NCI-H226 (cell line): ENCODE data around the gene DCST2.

Experiments
- DNase-seq: peaks from one replicate; pipeline ENCODE4 v3.0.0-alpha.2; 2015

The DCST2 gene

DNA sequence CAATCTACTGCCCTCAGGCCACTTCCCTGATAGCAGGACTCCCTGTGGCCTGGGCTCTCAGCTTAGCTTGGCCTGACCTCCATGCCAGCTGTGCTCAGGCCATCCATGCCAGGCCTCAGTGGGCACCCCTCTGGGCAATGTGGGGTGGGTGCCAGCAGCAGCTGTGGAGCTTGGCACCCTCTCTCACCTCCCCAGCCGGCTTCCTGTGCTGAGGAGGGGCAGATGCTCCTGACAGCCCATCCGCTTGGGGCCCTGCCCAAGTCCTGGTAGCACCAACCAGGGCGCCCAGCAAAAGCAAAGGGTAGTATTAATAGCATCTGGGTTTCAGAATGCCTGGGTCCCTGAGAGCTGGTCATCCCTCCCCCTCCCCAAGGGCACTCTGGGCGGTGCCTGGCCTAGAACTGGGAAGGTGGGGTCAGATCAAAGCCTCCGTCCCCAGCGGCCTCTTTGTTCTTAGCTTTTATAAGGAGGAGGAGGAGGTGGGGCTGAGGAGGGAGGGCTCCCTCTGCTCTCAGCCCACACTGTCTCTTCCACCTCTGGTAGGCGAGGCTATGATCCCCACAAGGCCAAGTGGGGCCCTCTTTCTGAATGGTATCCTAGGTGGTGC, 36.1 kb upstream of the DCST2 start:
- DNase-seq, result no peak

DNA sequence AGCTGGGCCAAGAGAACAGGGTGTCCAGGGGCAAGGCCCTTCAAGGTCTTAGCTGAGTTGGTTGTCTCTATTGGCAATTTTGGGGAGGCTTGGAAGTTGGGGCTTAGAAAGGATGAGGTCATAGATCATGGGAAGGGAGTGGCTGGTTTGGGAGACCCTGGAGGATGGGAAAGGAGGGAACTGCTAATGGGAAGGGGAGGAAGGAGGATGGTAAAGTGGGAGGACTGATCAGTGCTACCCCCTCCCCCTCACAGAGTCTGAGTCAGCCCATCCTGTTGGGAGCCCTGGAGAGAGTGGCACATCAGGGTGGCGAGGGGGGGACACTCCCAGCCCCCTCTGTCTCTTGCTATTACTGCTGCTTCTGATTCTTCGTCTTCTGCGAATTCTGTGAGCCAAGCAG, 35.0 kb upstream of the DCST2 start:
- no peak for DNase-seq

DNA sequence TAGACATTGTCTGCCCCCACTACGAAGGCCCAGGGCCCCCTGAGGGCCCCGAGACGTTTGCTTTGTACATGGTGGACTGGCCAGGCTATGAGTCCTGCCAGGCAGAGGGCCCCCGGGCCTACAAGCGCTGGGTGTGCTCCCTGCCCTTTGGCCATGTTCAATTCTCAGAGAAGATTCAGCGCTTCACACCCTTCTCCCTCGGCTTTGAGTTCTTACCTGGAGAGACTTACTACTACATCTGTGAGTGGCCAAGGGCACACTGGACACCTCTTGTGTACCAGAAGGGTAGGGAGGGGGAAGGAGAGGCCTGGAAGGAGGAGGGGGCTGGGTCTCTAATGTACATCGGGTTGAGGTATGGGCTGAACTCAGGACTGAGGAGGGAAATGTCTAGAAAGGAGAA, 33.2 kb upstream of the DCST2 start:
- no peak for DNase-seq

DNA sequence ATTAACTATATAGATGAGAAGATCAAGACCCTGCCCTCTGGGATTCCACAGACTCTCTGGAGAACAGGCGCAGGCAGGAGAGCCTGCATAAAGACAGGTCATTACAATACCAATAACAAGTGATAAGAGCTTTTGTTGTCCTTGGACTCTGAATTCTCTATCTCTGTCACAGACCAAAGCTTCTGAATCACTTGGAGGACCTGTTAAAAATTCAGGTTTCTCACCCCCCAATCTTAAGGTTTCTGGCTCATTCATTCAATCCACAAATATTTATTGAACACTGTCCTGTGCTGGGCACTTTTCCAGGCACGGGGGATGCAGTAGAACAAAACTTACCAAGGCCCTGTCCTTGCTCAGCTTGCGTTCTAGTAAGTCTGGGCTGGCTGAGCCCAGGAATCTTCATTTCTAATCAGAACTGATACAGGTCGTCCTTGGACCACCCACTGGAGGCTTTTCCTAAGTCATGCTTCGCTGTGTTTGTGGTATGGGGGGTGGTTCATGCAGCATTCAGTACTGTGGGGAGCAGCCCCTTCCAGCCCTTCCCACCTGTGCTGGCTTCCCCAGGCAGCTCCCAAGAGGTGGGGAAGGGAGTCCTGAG, 31.4 kb upstream of the DCST2 start:
- DNase-seq, result no peak

DNA sequence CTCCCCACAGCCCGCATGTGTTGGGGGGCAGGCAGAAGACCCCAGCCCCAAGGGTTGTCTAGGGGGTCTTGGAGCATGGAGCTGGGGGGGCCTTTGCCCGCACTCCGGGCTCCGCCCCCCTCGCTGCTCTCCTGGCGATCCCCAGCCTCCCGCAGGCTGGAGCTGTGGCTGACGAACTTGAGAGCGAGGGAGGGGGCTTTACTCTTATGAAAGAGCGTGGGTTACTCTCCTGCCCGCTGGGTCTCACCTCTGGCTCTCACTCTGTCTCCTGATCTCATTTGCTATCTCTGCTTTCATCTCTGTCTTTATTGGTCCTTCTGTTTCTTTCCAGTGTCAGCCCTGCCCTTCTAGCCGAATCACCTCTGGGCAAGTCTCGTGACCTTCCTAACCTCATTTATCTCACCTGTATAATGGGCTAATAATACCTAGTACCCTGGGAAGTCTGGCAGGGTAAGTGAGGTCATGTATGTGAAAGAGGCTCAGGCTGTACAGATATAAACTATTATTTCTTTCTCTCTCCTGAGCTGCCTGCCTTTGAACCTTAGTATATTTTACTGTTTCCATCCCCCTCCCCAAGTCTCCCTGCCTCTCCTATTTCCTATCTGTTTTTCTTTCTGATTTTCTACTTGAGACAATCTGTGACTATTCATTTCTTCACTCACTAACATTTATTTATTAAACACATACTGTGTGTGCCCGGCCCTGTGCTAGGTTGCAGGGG, 30.7 kb upstream of the DCST2 start:
- no peak for DNase-seq

DNA sequence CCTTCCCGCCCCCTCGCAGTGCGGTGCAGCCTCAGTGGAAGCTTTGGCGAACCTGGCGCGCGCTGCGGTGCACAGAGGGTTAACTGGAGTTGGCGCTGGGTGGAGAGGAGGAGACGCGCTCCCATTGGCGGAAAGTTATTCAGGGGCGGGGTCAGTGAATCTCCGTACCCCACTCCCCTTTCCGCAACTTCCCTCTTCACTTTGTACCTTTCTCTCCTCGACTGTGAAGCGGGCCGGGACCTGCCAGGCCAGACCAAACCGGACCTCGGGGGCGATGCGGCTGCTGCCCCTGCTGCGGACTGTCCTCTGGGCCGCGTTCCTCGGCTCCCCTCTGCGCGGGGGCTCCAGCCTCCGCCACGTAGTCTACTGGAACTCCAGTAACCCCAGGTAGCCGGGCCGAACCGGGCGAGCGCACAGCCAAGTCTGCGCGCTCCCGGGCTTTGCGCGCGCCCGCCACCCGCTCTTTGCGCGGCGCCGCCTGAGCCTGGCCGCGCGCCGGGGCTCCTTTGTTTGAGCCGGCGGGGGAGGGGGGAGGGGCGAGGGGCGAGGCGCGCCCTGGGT, 30.0 kb upstream of the DCST2 start, which contains the start of gene EFNA4:
Gene EFNA4 (plus strand): TSS at position 191 of the 561 bp plus-strand sequence. CDS start 84 bp downstream, at position 275.
- DNase-seq, result peak; percentile 84

DNA sequence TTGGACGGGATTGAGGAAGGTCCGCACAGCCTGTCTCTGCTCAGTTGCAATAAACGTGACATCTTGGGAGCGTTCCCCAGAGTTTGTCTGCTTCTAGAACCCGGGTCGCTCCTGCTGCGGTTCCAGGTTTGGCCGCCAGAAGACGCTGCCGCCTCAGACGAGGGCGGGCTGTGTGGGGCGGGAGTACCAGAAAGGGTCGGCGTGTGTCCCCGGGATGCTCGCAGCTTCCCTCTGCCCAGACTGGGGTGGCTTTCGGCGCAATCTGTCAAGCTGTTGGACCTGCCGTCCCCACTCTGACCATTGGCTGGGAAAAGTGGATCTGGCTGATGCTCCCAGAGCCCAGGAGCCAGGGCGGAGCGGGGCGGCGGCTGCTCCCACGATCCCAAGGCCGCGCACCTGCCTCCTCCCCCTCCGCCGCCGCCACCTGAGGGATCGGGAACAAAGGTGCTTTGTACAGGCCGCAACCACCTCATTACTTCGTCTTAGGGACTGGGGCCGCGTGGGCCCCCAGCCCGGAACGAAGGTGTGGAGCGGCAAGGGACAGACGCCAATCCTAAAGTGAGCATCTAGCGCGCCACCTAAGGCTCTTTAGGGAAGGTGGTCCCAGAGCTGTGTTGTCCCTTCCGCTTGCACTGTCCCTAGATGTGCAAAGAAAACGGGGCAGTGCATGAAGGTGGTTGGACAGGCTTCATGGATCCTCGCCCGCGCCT, 29.3 kb upstream of the DCST2 start:
- DNase-seq, result no peak

DNA sequence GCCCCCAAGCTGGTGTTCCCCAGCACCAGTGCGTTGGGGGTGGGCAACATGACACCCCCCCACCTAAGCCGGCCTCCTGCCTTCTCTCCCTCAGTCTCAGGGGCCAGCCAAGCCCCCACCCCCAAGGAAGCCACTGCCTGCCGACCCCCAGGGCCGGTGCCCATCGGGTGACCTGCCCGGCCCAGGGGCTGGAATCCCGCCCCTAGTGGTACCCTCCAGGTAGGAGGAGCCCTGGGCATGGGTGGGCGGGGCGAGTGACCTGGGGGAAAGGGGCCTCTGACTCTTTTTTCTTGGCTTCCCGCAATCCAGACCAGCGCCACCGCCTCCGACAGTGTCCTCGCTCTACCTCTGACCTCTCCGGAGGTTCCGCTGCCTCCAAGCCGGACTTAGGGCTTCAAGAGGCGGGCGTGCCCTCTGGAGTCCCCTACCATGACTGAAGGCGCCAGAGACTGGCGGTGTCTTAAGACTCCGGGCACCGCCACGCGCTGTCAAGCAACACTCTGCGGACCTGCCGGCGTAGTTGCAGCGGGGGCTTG, 28.6 kb upstream of the DCST2 start:
- no peak for DNase-seq

DNA sequence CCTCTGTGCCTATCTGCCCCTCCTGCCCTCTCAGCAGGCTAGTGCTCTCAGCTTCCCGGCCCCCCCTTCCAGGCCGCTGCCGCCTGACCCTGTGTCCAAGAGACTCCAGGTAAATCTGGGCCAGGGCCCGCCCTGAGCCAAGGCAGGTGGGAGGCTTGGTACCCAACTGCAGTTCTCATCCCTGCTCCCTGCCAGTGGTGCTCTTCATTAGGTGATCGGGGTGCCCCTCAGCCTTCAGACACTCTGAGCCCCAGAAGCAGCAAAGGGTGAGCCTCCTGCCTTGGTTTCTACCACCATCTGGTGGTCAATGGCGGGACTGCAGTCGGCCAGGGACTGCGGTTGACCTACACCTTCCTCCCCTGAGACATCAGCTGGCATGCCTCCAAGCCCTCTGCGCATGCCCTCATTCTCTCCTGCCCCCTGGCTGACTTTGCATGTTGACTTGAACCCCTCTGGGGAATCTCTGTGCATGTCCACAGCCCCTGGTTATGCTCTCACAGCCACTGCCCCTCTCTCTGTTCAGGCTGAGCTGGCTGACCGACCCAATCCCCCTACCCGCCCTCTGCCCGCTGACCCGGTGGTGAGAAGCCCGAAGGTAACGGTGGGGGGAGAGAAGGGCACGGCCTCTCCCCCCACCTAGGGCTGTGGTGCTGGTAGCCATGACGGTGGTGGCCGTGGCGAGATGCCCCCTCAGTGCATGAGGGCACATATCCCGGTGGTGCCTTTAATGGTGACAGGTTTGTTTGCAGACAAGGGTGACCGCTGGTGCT, 28.0 kb upstream of the DCST2 start:
- DNase-seq, result peak; percentile 75

DNA sequence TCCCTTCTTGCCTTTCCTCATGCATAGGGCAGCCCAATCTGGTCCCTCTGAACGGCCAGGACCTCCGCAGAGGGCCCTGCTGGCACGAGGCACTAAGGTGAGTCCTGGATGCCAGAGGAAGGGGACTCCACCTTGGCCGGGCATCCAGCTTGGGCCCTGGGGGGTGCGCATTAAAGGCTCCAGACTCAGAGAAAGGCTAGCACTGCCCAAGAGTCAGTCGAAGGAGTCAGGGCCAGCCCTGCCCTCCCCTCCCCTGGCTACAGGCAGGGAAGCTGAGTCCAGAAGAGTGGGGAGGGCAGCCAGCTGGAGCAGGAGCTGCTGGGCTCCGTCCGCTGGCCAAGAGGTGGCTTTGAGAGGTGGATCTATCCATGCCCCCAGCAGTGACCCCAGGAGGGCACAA, 27.2 kb upstream of the DCST2 start:
- DNase-seq, result no peak

DNA sequence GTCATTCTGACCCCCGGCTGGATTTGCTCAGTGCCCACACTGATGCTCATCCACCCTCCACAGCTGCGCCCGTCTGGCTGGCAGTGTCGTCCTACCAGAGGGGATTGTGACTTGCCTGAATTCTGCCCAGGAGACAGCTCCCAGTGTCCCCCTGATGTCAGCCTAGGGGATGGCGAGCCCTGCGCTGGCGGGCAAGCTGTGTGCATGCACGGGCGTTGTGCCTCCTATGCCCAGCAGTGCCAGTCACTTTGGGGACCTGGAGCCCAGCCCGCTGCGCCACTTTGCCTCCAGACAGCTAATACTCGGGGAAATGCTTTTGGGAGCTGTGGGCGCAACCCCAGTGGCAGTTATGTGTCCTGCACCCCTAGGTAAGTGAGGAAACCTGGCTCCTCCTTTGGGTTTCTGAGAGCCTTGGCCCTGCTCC, 24.2 kb upstream of the DCST2 start:
- no peak for DNase-seq

DNA sequence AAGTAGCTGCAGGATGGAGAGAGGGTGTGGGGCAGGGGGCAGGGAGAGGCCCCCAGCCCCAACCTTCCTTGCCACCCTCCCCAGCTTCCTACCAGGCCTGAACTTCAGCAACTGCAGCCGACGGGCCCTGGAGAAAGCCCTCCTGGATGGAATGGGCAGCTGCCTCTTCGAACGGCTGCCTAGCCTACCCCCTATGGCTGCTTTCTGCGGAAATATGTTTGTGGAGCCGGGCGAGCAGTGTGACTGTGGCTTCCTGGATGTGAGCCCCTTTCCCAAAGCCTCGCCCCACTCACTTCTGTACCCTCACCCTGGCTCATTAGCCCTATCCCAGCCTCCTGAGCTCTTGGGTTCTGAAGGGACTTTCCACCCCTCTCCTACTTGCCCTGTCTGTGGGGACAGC, 23.5 kb upstream of the DCST2 start:
- no peak for DNase-seq

DNA sequence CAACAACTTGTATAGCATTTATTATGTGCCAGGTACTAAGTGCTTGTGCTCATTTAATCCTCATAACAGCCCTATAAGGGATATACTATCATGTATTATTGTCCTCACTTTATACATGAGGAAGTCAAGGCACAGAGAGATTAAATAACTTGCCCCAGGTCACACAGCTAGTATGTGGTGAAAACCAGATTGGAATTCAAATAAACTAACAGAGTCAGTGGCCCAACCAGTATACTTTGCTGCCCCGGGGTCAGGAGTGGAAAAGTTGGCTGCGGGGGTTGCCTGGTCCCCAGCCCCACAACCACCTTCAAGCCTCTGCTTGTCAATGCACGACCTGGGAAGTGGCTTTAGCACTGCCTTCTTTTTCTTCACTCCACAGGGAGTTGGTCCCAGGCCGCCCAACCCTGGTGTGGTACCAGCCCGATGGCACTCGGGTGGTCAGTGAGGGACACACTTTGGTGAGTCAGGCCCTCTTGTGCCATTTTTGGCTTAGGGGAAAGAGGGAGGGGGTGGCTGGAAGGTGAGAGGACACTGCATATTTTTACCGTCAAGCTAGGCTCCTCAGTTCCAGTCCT, 20.0 kb upstream of the DCST2 start:
- DNase-seq, result no peak

DNA sequence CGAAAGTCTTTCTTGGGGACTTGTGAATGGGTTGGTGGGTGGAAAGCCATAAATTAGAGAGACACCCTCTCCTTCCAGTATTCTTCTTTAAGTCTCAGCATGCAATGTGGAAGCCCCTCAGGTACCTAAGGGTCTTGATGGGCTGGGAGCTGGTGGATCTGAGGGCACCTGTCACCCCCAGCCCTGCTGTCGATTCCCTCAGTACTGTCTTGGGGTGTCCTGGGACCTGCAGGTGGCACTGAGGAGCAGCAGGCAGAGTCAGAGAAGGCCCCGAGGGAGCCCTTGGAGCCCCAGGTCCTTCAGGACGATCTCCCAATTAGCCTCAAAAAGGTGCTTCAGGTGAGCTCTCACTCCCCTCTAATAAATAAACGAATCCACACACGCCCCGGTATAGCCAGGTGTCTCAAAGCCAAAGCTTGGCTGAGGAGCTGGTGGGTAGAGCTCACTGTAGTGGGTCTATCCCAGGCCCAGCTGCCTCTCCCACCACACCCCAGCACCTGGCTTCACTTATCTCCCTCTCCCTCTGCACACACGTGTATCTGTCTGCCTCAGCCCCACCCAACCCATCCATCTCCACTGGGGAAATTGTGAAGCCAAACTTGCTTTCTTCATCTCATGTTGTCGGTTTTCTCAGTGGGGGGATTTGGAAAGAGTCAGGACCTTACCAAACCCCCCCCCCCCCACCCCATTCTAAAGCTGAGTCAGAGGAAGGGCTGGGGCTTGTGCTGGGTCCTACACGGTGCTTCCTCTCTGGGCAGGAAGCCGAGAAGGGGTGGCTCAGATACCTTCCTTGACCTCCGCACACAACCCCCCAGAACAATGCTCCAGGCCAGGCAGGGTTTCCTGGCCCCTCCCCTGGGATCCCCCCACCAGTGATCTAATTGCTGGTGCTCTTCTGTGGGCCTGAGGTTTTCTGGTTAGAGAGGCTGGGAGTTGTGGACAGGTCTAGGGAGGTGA, 19.1 kb upstream of the DCST2 start:
- peak; percentile 61 for DNase-seq

DNA sequence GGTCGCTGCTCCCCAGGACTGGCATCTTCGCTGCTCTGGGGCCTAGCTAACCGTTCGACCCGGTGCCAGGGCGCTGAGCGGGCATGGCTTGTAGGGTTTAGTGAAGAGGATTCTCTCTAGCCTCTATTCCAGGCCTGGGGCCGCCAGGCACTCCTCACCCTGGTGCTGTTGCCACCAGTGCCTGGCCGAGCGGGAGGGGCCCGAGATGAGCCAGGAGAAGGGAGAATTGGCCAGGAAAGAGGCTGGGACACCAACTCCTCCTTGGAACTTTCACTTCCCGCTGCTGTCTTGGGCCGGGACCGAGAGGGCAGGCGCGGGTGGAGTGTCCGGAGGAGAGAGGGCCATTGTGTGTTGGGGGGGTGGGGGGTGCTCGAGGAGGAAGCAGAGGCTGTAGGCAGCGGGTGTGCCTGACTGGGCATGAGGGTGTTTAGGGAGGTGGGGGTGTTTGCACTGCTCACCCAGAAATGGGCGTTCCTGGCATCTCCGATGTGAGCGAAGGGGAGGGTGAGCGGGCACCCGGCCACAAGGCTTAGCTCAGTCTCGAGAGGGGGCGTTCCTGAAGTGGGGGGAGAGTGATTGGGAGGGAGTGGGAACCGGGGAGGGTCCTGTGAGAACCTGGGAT, 18.3 kb upstream of the DCST2 start:
- DNase-seq, result peak; percentile 74

DNA sequence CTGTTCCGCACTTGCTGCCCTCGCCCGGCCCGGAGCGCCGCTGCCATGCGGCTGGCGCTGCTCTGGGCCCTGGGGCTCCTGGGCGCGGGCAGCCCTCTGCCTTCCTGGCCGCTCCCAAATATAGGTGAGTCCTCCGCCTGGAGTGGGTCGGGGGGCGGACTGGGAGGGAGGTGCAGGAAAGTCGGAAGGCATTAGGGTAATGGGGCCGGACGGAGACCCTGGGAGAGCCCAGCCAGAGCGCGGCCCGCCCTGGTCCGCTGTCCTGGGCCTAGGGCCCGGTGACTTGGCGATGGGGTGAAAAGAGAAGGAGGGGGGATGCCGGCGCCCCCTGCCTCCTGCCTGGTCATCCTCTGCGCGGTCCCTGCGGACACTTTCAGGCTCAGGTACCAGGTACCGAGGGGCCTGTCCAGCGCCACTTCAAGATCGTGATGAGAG, 17.8 kb upstream of the DCST2 start:
- no peak for DNase-seq

DNA sequence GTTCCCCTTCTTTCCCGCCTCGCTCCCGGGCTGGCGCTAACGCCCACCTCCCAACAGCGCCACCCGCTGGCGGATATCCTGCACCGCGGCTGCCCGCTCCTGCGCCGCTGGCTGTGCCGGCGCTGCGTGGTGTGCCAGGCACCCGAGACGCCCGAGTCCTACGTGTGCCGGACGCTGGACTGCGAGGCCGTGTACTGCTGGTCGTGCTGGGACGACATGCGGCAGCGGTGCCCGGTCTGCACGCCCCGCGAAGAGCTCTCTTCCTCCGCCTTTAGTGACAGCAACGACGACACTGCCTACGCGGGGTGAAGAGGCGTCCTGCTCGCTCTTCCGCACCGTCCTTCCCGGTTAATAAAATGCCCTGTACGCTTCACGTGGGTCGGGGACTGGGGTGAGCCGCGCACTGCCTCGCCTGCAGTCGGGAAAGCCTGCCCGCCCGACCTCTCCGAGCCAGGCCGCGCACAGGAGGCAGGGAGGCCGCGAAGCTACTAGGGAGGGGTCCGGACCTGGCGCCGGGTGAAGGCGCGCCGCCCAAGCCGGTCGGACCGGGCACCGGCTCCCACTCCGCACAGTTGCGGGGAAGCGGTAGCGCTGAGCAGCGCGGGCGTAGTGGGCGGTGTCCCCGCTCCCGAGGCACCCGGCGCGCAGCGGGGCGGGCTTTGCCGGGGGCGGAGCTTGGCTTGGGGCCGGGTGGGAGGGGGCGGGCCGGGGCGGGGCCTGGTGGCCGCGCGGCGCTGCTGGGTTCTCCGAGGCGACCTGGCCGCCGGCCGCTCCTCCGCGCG, 17.2 kb upstream of the DCST2 start, which contains the start of gene ADAM15:
Gene ADAM15 (plus strand): TSS at position 757 of the 782 bp plus-strand sequence. CDS start 71 bp downstream, outside the sequence.
- peak; percentile 75 for DNase-seq

DNA sequence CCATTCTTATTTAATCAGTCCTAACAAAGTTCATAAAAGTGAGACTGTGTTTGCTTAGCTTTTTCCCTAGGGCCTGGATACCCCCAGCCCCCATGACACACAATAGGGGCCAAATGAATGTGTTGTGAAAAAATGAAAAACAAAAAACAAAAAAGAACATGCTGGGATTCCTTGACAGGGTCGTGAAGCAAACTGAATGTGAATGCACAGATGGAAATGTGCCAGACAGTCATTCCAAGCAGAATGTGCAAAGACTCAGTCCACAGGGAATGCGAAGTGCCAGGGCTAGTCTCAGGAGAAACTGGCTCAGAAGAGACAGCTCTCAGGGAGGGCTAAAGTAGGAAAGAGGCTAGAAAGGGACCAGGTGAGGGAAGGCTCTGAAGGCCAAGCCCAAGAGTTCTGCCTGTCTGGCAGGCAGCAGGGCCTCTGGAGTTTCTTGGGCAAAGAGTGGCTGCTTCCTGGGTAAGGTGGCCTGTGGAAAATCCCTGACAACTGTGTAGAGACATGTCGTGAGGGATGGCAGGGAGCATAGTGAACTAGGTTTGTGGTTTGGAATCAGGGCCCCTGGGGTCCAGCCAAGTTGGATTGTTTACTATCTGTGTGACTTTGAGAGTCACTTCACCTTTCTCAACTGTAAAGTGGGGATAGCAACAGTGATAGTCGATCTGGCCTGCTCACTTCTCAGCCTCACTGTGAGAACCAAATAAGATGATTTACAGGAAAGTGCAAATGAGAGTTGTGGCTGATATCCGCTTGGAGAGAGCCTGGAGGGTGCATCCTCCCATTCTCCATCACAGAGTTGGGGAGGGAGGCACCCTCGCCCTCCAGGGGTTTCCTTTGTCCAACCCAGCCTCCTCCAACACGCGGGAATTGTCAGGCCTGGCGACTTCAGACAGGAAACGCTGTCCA, 16.3 kb upstream of the DCST2 start:
- DNase-seq, result peak; percentile 56
